ENCODE results near the gene ZDHHC7. TPM values are rescaled to one million over a fixed set of nuclear protein-coding genes. Genes with fewer than 3 reads are reported as not detected.
"Not testable (repeated sequence)": the region's sequence is repeated elsewhere in the genome, so short reads cannot be mapped to it uniquely, and the experiment has no call there.

Gene ZDHHC7
- 50.4 and 57.4 TPM in 2 replicates for total RNA-seq (2014; rRNA removed; shearing (Covaris generic))
- 33.6 and 47.9 TPM in 2 replicates for polyA plus RNA-seq (2014; cell fraction: nucleus; rRNA removed)

GRCh38 chr16:85010931-85011845 is at the start of gene ZDHHC7:
ZDHHC7 (minus strand) TSS chr16:85011535; CDS start chr16:84990618, 20,917 bp downstream.
- DNase-seq (ENCODE audit: extremely low read depth, low read depth): peak; percentile 62

- DNase-seq (ENCODE audit: extremely low read depth, low read depth): no peak
Measured at GRCh38 chr16:85058909-85059308, 47.6 kb upstream of the ZDHHC7 start.

GRCh38 chr16:85057948-85058347 is 46.6 kb upstream of the ZDHHC7 start:
- no peak for DNase-seq (ENCODE audit: extremely low read depth, low read depth)

- DNase-seq (ENCODE audit: extremely low read depth, low read depth): no peak
Measured at GRCh38 chr16:85057212-85057889, 46.0 kb upstream of the ZDHHC7 start.

GRCh38 chr16:85056211-85056748 is 44.9 kb upstream of the ZDHHC7 start:
- no peak for DNase-seq (ENCODE audit: extremely low read depth, low read depth)

- no peak for DNase-seq (ENCODE audit: extremely low read depth, low read depth)
Measured at GRCh38 chr16:85055493-85056210, 44.3 kb upstream of the ZDHHC7 start.

- DNase-seq (ENCODE audit: extremely low read depth, low read depth): no peak
Measured at GRCh38 chr16:85054948-85055492, 43.7 kb upstream of the ZDHHC7 start.

GRCh38 chr16:85054321-85054720 is 43.0 kb upstream of the ZDHHC7 start:
- DNase-seq (ENCODE audit: extremely low read depth, low read depth): not testable (repeated sequence)

GRCh38 chr16:85052536-85052935 is 41.2 kb upstream of the ZDHHC7 start:
- no peak for DNase-seq (ENCODE audit: extremely low read depth, low read depth)

GRCh38 chr16:85051683-85052082 is 40.3 kb upstream of the ZDHHC7 start:
- DNase-seq (ENCODE audit: extremely low read depth, low read depth): no peak

- no peak for DNase-seq (ENCODE audit: extremely low read depth, low read depth)
Measured at GRCh38 chr16:85051067-85051581, 39.8 kb upstream of the ZDHHC7 start.

GRCh38 chr16:85049706-85050305 is 38.5 kb upstream of the ZDHHC7 start:
- no peak for DNase-seq (ENCODE audit: extremely low read depth, low read depth)

GRCh38 chr16:85048921-85049562 is 37.7 kb upstream of the ZDHHC7 start:
- no peak for DNase-seq (ENCODE audit: extremely low read depth, low read depth)

- no peak for DNase-seq (ENCODE audit: extremely low read depth, low read depth)
Measured at GRCh38 chr16:85047867-85048455, 36.6 kb upstream of the ZDHHC7 start.

- no peak for DNase-seq (ENCODE audit: extremely low read depth, low read depth)
Measured at GRCh38 chr16:85046931-85047866, 35.9 kb upstream of the ZDHHC7 start.

GRCh38 chr16:85046472-85046916 is 35.2 kb upstream of the ZDHHC7 start:
- DNase-seq (ENCODE audit: extremely low read depth, low read depth): no peak

- DNase-seq (ENCODE audit: extremely low read depth, low read depth): no peak
Measured at GRCh38 chr16:85045641-85046471, 34.5 kb upstream of the ZDHHC7 start.

All from NCI-H460 (cell line).